HepG2 (cell line): ENCODE results near the gene TPPP3. TPM values are rescaled to one million over a fixed set of nuclear protein-coding genes. Genes with fewer than 3 reads are reported as not detected.

ENCODE experiments used
- ATAC-seq: fragments of 200-7000 bp; cut with Tn5 transposase; 3 replicates; pipeline ENCODE4 v1.9.1; 2020; ENCODE audit warnings: mild to moderate bottlenecking, moderate library complexity
- BruUV-seq: library from RNA; stranded (reverse); fragments of 400-500 nt; replicated peaks from 2 replicates; lab custom pipeline; 2021; lab: Mats Ljungman, UMichigan
- CTCF ChIA-PET: fragments of 300-600 bp; formaldehyde crosslinking; extraction: SDS; loops from one replicate; lab custom pipeline; 2021; ENCODE audit warnings: low total read pairs, inconsistent platforms, low intra/inter-chr PET ratio; lab: Yijun Ruan, JAX
- POLR2A ChIA-PET: fragments of 350-600 bp; sonication (Branson Sonifier 250); formaldehyde crosslinking; loops from one replicate; lab custom pipeline; 2020; ENCODE audit warnings: antibody characterized with exemption, inconsistent platforms; lab: Yijun Ruan, JAX
- DNase-seq: peaks from one replicate; pipeline ENCODE4 v3.0.0-alpha.2; 2015; ENCODE audit warnings: low spot score
- FAIRE-seq: peaks from 3 replicates; lab custom pipeline; 2011; peaks lifted over from hg19 to GRCh38; lab: Jason Lieb, UNC
- H2AFZ ChIP-seq: one replicate; pipeline ENCODE4 v1.6.1; 2011; ENCODE audit warnings: low read length, inconsistent platforms
- H3K27ac ChIP-seq: fragments of 300-600 bp; 3 replicates; pipeline ENCODE4 v1.8.0; 2011; ENCODE audit warnings: mixed run types, mild to moderate bottlenecking, mixed read lengths, low read length, inconsistent platforms; ENCODE audit not compliant: insufficient read depth; ENCODE audit errors: extremely low read length
- H3K27me3 ChIP-seq, 2 experiments: fragments of 200-600 bp in 1 of 2; 2 replicates in 1 of 2; 3 replicates in 1 of 2; pipeline versions ENCODE4 v1.6.0 to v1.8.0; 2011; ENCODE audit warnings: low read length in 2 of 2, mild to moderate bottlenecking in 2 of 2, moderate library complexity in 2 of 2, inconsistent platforms in 1 of 2; ENCODE audit not compliant: insufficient read depth in 2 of 2, control insufficient read depth in 1 of 2
- H3K36me3 ChIP-seq, 2 experiments: fragments of 200-600 bp in 1 of 2; replicated peaks in 1 of 2; 2 replicates in 1 of 2; 3 replicates in 1 of 2; pipeline versions ENCODE4 v1.5.1 to v1.8.0; 2011; ENCODE audit warnings: low read length in 2 of 2, inconsistent platforms in 1 of 2; ENCODE audit not compliant: insufficient read depth in 2 of 2, control insufficient read depth in 1 of 2
- H3K4me1 ChIP-seq: 2 replicates; pipeline ENCODE4 v1.5.1; 2012; ENCODE audit warnings: low read length, inconsistent platforms; ENCODE audit not compliant: insufficient read depth
- H3K4me2 ChIP-seq: 2 replicates; pipeline ENCODE4 v1.6.0; 2011; ENCODE audit warnings: low read depth, low read length, inconsistent platforms
- H3K4me3 ChIP-seq, 3 experiments: fragments of 200-600 bp in 1 of 3; sonication (generic), shearing (Covaris generic) in 1 of 3; replicated peaks in 1 of 3; 2 replicates each; pipeline ENCODE4 v1.5.1; 2011 to 2016; ENCODE audit warnings: low read length in 3 of 3, inconsistent platforms in 2 of 3, low read depth in 2 of 3, mild to moderate bottlenecking in 2 of 3, control low read depth in 1 of 3, mixed read lengths in 1 of 3; ENCODE audit not compliant: insufficient read depth in 1 of 3
- H3K79me2 ChIP-seq: one replicate; pipeline ENCODE4 v1.6.1; 2011; ENCODE audit warnings: low read length, inconsistent platforms; ENCODE audit not compliant: insufficient read depth
- H3K9ac ChIP-seq: 2 replicates; pipeline ENCODE4 v1.6.0; 2011; ENCODE audit warnings: mild to moderate bottlenecking, low read depth, low read length, inconsistent platforms; ENCODE audit not compliant: insufficient read depth
- H3K9me3 ChIP-seq: 2 replicates; pipeline ENCODE4 v1.5.1; 2012; ENCODE audit warnings: mild to moderate bottlenecking, low read length
- H4K20me1 ChIP-seq: 2 replicates; pipeline ENCODE4 v1.6.0; 2011; ENCODE audit warnings: inconsistent platforms, mild to moderate bottlenecking, low read length, moderate library complexity; ENCODE audit not compliant: insufficient read depth
- ATRX ChIP-seq: sonication (generic); formaldehyde crosslinking; IDR thresholded peaks from 2 replicates; pipeline ENCODE4 v1.4.0; 2020; ENCODE audit warnings: missing genetic modification reagents, borderline replicate concordance
- BORCS8-MEF2B ChIP-seq: sonication (generic); formaldehyde crosslinking; IDR thresholded peaks from 2 replicates; pipeline ENCODE4 v1.8.0; 2022; ENCODE audit warnings: mild to moderate bottlenecking, missing genetic modification reagents
- GATA4 ChIP-seq: sonication (generic); IDR thresholded peaks from 2 replicates; pipeline ENCODE4 v1.6.1; 2016; ENCODE audit warnings: antibody characterized with exemption, low read depth, borderline replicate concordance
- NAIF1 ChIP-seq: sonication (generic); formaldehyde crosslinking; IDR thresholded peaks from 2 replicates; pipeline ENCODE4 v1.5.0; 2020; ENCODE audit warnings: mild to moderate bottlenecking, missing genetic modification reagents, borderline replicate concordance
- RBM22 ChIP-seq: fragments of 200-400 bp; formaldehyde crosslinking; optimal IDR thresholded peaks from 2 replicates; pipeline ENCODE3; 2017; ENCODE audit warnings: mild to moderate bottlenecking, low read length, moderate library complexity
- SIN3B ChIP-seq: fragments of 150-350 bp; IDR thresholded peaks from 2 replicates; pipeline ENCODE4 v1.6.1; 2014; ENCODE audit warnings: low read length
- ZNF605 ChIP-seq: sonication (generic); formaldehyde crosslinking; IDR thresholded peaks from 2 replicates; pipeline ENCODE4 v1.8.0; 2022; ENCODE audit warnings: mild to moderate bottlenecking, missing genetic modification reagents
- WGBS: methylation state at CpG from one replicate; pipeline ENCODE4 v1.1.6; 2017; ENCODE audit warnings: low lambda C conversion rate; 5-methylcytosine and 5-hydroxymethylcytosine counted together
- in situ Hi-C: cut with HindIII; loops from 2 replicates; pipeline ENCODE4 v1.10.0; 2017; ENCODE audit warnings: low pct_unique_long_range_greater_than_20kb; ENCODE audit not compliant: extremely low pct_ligation_motif_present
- intact Hi-C: fragments of 100-400 bp; cut with micrococcal nuclease; formaldehyde crosslinking; loops from one replicate; pipeline ENCODE4 v1.10.0; 2022; ENCODE audit not compliant: unreplicated experiment
- polyA plus RNA-seq, 8 experiments: library from polyadenylated mRNA; depleted of rRNA in 3 of 8; stranded (reverse) in 7 of 8; unstranded in 1 of 8; fragments of >200 nt; fragmentation: Illumina TruSeq in 4 of 8; extraction: Trizol in 4 of 8; gene quantifications; 2 replicates each; pipeline versions ENCODE4 v1.2.1 to v1.2.3, GENCODE V29; 2011 to 2016; ENCODE audit warnings: low read depth in 4 of 8, missing spikeins in 1 of 8, mixed read lengths in 1 of 8; ENCODE audit not compliant: insufficient read depth in 1 of 8
- total RNA-seq, 5 experiments: library from RNA; depleted of rRNA; stranded (reverse); fragments of >200 nt; fragmentation: Illumina TruSeq; extraction: Trizol; gene quantifications; 2 replicates each; pipeline ENCODE4 v1.2.3, GENCODE V29; 2016; ENCODE audit warnings: low read depth in 1 of 5
- TF ChIP-seq, protein P1 (sequence below): sonication (generic); formaldehyde crosslinking; IDR thresholded peaks from 2 replicates; pipeline ENCODE4 v1.8.1; 2023; ENCODE audit warnings: mild to moderate bottlenecking, moderate library complexity, missing genetic modification reagents
- TF ChIP-seq, protein P2 (sequence below): sonication (generic); formaldehyde crosslinking; IDR thresholded peaks from 2 replicates; pipeline ENCODE4 v1.4.0; 2020; ENCODE audit warnings: missing genetic modification reagents, mild to moderate bottlenecking, borderline replicate concordance
- TF ChIP-seq, protein P3 (sequence below): sonication (generic); formaldehyde crosslinking; IDR thresholded peaks from 2 replicates; pipeline ENCODE4 v1.8.0; 2022; ENCODE audit warnings: missing genetic modification reagents, low read depth, mild to moderate bottlenecking, borderline replicate concordance

Gene TPPP3
- total and polyA plus RNA-seq, 2 of the 13 experiments (the other 11 are each of a cell fraction or from before 2014, with no cell fraction given), result 0.16 to 0.44 TPM

DNA sequence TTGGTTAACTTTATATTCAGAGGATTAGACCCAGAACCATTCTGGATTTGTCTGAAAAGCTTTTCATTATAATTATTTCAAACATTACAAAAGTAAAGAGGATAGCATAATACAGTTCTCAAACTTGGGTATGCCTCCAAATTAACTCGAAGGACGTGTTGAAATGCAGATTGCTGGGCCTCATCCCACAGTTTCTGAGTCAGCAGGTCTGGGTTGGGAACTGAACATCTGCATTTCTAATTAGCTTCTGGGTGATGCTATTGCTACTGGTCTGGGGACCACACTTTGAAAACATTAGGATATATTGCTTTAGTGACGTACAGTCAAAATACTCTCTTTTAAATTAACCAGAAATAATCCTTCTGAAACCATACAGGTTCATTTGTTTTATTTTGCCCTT lies 10.0 kb downstream of the TPPP3 start:
- Histone ChIP-seq H3K9me3 (no peaks in the 10 kb centered on the region), H3K4me3 (no peak overlapping the region), H2AFZ (no peak overlapping the region), H3K36me3 (no peaks in the 10 kb centered on the region), H3K79me2 (no peaks in the 10 kb centered on the region), H3K27me3 (peaks cover 3 to 34% of the 10 kb centered on the region in 2 experiments; a peak in 3 of 5 replicates), H3K4me2 (no peak overlapping the region), H3K4me1 (no peaks in the 10 kb centered on the region), H3K27ac (no peak overlapping the region), H4K20me1 (no peaks in the 10 kb centered on the region), H3K9ac (no peak overlapping the region)
- POLR2A ChIA-PET, result no interaction called here
- WGBS, result 48% methylated on average over 3 of the region's 3 CpGs
- in situ Hi-C loops (no loop called here), intact Hi-C loops (loop anchor here (2.0 kb wide), 1 partner anchor 26 kb away; no protein-coding TSS in a partner anchor)
- no peak for ATAC-seq
- no peak for DNase-seq
- CTCF ChIA-PET, result no interaction called here
- no TSS peak for BruUV-seq
- FAIRE-seq, result no peak
- TF ChIP-seq BORCS8-MEF2B (CRISPR knock-in tag), result no peak
- TF ChIP-seq GATA4, result no peak
- no peak for TF ChIP-seq SIN3B
- TF ChIP-seq, protein P1, sequence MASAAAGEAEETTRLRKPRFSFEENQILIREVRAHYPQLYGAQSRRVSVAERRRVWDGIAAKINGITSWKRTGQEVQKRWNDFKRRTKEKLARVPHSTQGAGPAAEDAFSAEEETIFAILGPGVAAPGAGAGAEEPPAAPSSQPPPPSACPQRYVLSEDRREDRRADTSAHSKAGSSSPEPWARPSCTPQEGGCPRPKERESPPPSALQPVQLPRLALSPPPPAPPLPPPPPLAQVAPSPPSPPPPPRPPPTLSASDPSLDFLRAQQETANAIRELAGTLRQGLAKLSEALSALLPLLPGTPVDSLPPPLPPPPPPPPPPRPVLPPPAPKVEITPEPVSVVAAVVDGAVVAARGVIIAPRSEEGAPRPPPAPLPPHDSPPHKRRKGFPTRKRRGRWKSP (CRISPR knock-in tag), result no peak
- no peak for TF ChIP-seq ATRX (CRISPR knock-in tag)
- TF ChIP-seq, protein P2, sequence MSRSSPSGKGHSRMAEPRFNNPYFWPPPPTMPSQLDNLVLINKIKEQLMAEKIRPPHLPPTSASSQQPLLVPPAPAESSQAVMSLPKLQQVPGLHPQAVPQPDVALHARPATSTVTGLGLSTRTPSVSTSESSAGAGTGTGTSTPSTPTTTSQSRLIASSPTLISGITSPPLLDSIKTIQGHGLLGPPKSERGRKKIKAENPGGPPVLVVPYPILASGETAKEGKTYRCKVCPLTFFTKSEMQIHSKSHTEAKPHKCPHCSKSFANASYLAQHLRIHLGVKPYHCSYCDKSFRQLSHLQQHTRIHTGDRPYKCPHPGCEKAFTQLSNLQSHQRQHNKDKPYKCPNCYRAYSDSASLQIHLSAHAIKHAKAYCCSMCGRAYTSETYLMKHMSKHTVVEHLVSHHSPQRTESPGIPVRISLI (CRISPR knock-in tag), result no peak
- TF ChIP-seq, protein P3, sequence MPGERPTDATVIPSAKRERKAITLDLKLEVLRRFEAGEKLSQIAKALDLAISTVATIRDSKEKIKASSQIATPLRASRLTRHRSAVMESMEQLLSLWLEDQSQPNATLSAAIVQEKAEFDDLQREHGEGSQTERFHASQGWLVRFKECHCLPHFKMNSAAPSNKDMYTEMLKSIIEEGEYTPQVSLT (CRISPR knock-in tag), result no peak
- TF ChIP-seq NAIF1 (CRISPR knock-in tag), result no peak
- no peak for TF ChIP-seq ZNF605 (CRISPR knock-in tag)
- no peak for TF ChIP-seq RBM22
